HT-29 (cell line): ENCODE results near the gene PNPLA5. TPM values are rescaled to one million over a fixed set of nuclear protein-coding genes. Genes with fewer than 3 reads are reported as not detected.

ENCODE experiments used
- DNase-seq: peaks from one replicate; pipeline ENCODE4 v3.0.0-alpha.2; 2015; ENCODE audit warnings: low spot score
- total RNA-seq: library from RNA; depleted of rRNA; stranded (reverse); fragments of >200 nt; shearing (Covaris generic); gene quantifications from 2 replicates; pipeline ENCODE4 v1.2.3, GENCODE V29; 2014; rRNA removed

Gene PNPLA5
- total RNA-seq, 1 experiment from 2014 or later = not detected

- no peak for DNase-seq
These were observed 53.1 kb downstream of the PNPLA5 start for GRCh38 chr22:43838571-43839307.

GRCh38 chr22:43838161-43838560 lies 53.7 kb downstream of the PNPLA5 start:
- no peak for DNase-seq

- no peak for DNase-seq
These were observed 54.1 kb downstream of the PNPLA5 start for GRCh38 chr22:43837666-43838065.

GRCh38 chr22:43835736-43836135 lies 56.1 kb downstream of the PNPLA5 start:
- no peak for DNase-seq

GRCh38 chr22:43835166-43835565 lies 56.6 kb downstream of the PNPLA5 start:
- no peak for DNase-seq

GRCh38 chr22:43833286-43834240 lies 58.2 kb downstream of the PNPLA5 start:
- no peak for DNase-seq

- no peak for DNase-seq
These were observed 59.2 kb downstream of the PNPLA5 start for GRCh38 chr22:43832393-43833265.

GRCh38 chr22:43831561-43832392 lies 60.0 kb downstream of the PNPLA5 start:
- no peak for DNase-seq

- no peak for DNase-seq
These were observed 60.8 kb downstream of the PNPLA5 start for GRCh38 chr22:43830931-43831560.

GRCh38 chr22:43829904-43830851 lies 61.6 kb downstream of the PNPLA5 start:
- DNase-seq = no peak

Other genes with a start within 250 kb of the PNPLA5 start
- gene EFCAB6, start 79.7 kb downstream of the PNPLA5 start, total RNA-seq = 0.08 TPM in 1 of 2 replicates, not detected in the other
- gene SULT4A1, start 29.5 kb downstream of the PNPLA5 start, total RNA-seq = not detected in 2 replicates
- gene PNPLA3, start 31.8 kb upstream of the PNPLA5 start, total RNA-seq = 0.15 TPM in 1 of 2 replicates, not detected in the other
- 19.1 and 20.2 TPM in 2 replicates for gene SAMM50, start 63.4 kb upstream of the PNPLA5 start, total RNA-seq
- gene PARVB, start 132.3 kb upstream of the PNPLA5 start, total RNA-seq = not detected in 2 replicates